IPS-18a (cell line): ENCODE results near the gene DOHH.
"Not testable (repeated sequence)": the region's sequence is repeated elsewhere in the genome, so short reads cannot be mapped to it uniquely, and the experiment has no call there.

Source experiments
- H3K27ac ChIP-seq: one replicate; pipeline ENCODE4 v1.5.1; 2013; ENCODE audit warnings: low read length
- H3K27me3 ChIP-seq: one replicate; pipeline ENCODE4 v1.6.1; 2013; ENCODE audit warnings: mild to moderate bottlenecking, low read length; ENCODE audit not compliant: control insufficient read depth, insufficient read depth
- H3K36me3 ChIP-seq: one replicate; pipeline ENCODE4 v1.6.1; 2013; ENCODE audit warnings: low read depth, low read length; ENCODE audit not compliant: control insufficient read depth
- H3K4me1 ChIP-seq: one replicate; pipeline ENCODE4 v1.6.1; 2013; ENCODE audit warnings: low read depth, low read length; ENCODE audit not compliant: control insufficient read depth
- H3K4me3 ChIP-seq: one replicate; pipeline ENCODE4 v1.5.1; 2013; ENCODE audit warnings: low read length
- H3K9ac ChIP-seq: one replicate; pipeline ENCODE4 v1.6.1; 2013; ENCODE audit warnings: mild to moderate bottlenecking, low read length, moderate library complexity
- H3K9me3 ChIP-seq: one replicate; pipeline ENCODE4 v1.6.1; 2013; ENCODE audit warnings: low read depth, low read length; ENCODE audit not compliant: control insufficient read depth

Gene DOHH

DNA sequence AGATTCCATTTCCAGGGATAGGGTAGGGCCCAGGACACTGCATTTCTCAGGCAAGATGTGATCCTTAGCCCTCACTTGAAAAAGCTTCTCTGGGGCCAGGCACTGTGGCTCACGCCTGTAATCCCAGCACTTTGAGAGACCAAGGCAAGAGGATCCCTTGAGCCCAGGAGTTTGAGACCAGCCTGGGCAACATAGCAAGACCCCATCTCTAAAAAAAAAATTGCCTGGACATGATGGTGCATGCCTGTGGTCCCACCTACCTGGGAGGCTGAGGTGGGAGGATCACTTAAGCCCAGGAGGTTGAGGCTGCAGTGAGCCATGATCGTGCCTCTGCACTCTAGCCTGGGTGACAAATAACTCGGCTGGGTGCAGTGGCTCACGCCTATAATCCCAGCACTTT is 53.8 kb downstream of the DOHH start:
- H3K4me1 ChIP-seq, H3K36me3 ChIP-seq, H3K4me3 ChIP-seq, H3K27ac ChIP-seq, H3K27me3 ChIP-seq, H3K9me3 ChIP-seq, H3K9ac ChIP-seq: not testable (repeated sequence)

DNA sequence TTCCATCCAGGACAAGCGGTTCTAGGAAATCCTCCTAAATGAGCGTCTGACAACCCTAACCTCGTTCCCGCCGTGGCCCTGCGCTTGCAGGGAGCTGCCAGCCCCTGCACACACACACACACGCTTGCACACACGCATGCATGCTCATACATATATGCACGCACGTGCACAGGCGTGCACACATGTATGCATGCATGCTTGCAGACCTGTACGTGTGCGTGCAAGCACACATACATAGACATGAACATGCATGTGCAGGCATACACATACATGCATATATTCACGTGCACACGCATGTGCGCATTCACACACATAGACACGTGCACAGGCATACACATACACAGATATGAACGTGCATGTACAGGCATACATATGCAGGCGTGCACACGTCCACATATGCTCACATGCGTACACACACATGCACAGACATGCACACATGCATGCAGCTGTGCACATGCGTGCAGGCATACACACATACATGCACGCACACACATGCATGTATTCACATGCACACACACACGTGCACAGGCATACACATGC is 55.7 kb downstream of the DOHH start:
- no peak overlapping the region for H3K4me3 ChIP-seq
- H3K27ac ChIP-seq: no peak overlapping the region
- no peaks in the 10 kb centered on the region for H3K9me3 ChIP-seq
- H3K9ac ChIP-seq: no peak overlapping the region
- H3K4me1 ChIP-seq: no peaks in the 10 kb centered on the region
- no peaks in the 10 kb centered on the region for H3K36me3 ChIP-seq
- no peaks in the 10 kb centered on the region for H3K27me3 ChIP-seq

DNA sequence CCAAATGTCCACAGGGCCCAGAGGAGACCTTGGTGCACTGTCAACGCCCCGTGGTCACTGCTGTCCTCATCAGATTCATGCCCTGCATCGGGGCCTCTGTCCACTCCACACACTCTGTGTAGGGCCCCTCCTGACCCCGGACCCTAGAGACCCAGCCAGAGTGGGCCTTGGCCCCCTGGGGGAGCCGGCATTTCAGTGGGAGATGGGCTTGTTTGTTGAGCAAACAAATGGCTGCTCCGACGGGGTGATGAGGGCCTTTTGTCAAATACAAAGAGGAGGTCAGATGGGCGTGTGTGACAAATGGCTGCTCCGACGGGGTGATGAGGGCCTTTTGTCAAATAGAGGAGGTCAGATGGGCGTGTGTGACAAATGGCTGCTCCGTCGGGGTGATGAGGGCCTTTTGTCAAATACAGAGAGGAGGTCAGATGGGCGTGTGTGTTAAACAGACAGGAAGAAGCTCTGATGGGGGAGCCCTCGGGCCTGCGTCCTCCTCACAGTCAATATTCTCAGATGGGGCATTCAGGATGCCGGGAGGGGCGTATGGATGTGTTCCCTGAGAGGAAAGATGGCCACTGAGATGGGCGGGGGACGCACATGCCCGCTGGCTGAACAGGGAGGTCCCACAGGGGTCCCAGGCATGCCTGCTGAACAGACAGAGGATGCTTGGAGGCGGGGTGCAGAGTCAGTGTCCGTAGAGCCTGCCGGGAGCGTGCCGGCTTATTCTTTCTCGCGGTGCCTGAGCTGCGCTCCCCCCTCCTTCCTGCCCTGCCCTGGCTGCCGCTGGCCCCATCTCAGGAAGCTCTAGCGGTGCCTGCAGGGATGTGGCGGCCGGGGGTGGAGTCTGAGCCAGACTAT is 56.4 kb downstream of the DOHH start:
- Histone ChIP-seq H3K27me3 (no peaks in the 10 kb centered on the region), H3K4me1 (no peaks in the 10 kb centered on the region), H3K9ac (peak overlapping the region; percentile 8), H3K9me3 (no peaks in the 10 kb centered on the region), H3K36me3 (no peaks in the 10 kb centered on the region), H3K4me3 (no peak overlapping the region), H3K27ac (no peak overlapping the region)

DNA sequence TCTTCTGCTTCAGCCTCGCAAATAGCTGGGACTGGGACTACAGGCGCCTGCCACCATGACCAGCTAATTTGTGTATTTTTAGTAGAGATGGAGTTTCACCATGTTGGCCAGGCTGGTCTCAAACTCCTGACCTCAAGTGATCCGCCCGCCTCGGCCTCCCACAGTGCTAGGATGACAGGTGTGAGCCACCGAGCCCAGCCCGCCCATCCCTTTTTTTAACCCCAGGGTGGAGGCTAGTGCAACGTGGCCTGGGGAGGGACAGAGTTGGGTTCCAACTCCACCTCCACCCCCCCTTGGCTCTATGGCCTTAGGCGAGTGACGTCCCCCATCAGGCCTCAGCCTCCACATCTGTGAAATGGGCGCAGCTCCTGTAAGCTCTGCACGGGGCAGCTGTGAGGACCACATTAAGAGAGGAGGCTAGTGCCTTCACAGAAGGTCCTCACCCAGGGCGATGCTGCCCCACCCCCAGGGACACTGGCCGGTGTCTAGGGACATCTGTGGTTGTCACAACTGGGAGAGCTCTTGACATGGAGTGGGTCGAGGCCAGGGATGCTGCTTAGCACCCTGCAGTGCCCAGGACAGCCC is 57.9 kb downstream of the DOHH start:
- Histone ChIP-seq H3K9me3 (no peaks in the 10 kb centered on the region), H3K27ac (no peak overlapping the region), H3K27me3 (no peaks in the 10 kb centered on the region), H3K4me3 (no peak overlapping the region), H3K36me3 (no peaks in the 10 kb centered on the region), H3K9ac (no peak overlapping the region), H3K4me1 (no peaks in the 10 kb centered on the region)

DNA sequence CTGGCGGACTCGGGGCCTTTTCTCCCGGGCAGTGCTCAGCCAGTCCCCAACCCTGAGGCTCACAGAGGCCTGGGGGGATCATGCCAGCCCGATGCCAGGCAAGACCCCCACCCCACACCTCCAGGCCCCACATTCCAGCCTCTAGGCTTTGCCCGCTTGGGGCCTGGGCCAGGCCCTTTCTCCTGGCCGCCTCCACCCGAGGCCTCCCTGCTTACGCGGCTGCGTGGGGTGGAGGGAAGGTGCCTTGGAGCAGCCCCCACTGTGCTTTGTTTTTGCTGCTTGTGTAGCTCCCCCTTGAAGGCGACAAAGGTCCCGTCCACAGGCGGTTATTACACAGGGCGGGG is 58.5 kb downstream of the DOHH start:
- Histone ChIP-seq H3K4me1 (no peaks in the 10 kb centered on the region), H3K9me3 (no peaks in the 10 kb centered on the region), H3K9ac (no peak overlapping the region)

DNA sequence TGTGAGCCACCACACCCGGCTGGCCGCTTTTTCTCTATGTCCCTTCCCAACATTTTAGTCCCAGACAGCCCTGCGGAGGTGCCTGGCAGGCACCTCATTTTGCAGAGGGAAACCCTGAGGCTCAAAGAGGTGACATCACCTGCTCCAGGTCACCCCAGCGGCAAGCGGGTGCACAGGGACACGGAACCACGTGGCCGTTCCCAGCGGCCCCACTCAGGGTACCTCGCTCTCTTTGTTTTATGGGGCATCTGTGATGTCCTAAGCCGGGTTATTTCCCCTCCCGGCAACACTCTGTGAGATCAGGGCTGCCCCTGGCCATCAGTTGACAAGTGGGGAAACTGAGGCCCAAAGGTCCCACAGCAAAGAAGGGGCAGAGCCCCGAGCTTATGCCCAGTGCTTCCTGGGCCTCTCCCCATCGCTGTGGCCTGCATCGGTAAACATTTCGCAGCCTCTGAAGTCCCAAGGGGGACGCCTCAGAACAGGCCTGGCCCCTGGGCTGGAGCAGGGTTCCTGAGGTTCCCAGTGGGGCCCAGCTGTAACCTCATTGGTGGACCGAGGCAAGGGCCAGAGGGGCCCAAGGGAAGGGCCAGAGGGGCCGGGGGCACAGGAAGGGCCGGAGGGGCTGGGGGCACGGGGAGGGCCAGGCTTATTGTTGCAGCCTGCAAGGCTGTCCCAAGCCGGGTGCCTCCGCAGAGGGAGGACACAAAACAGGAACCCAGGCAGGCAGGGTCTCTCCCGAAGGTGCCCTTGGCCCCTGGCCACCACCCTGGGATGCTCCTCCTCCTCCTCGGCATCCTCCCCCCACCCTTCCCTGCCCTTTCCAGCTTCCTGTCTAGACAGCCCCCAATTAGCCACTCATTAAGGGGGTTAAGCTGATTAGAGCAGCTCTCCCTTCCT is 59.1 kb downstream of the DOHH start:
- no peak overlapping the region for H3K27ac ChIP-seq
- H3K9me3 ChIP-seq: no peaks in the 10 kb centered on the region
- no peaks in the 10 kb centered on the region for H3K4me1 ChIP-seq
- H3K9ac ChIP-seq: no peak overlapping the region
- H3K4me3 ChIP-seq: no peak overlapping the region
- H3K27me3 ChIP-seq: no peaks in the 10 kb centered on the region
- no peaks in the 10 kb centered on the region for H3K36me3 ChIP-seq

More for the DNA sequence above, 58.5 kb downstream of the DOHH start:
- Histone ChIP-seq H3K27me3 (no peaks in the 10 kb centered on the region), H3K36me3 (no peaks in the 10 kb centered on the region), H3K4me3 (no peak overlapping the region), H3K27ac (no peak overlapping the region)
